Measurements from ENCODE around the gene AMFR. TPM values are rescaled to one million over a fixed set of nuclear protein-coding genes. Genes with fewer than 3 reads are reported as not detected.

The AMFR gene
- total RNA-seq, 1 donor from 2014 or later, result 68.9 TPM

GRCh38 chr16:56426585-56426984 is 1.2 kb upstream of the AMFR start:
- intact Hi-C loops (cut with DNase I), result no loop called here
- ATAC-seq (no peak), DNase-seq (ENCODE audit: missing footprints) (no peak)

- intact Hi-C loops (cut with DNase I), result no loop called here
Observed at GRCh38 chr16:56424791-56425438, 430 bp downstream of the AMFR start.

GRCh38 chr16:56424404-56424764 is 961 bp downstream of the AMFR start:
- intact Hi-C loops (cut with DNase I), result no loop called here
- DNase-seq (ENCODE audit: missing footprints) (no peak), ATAC-seq (peak; percentile 18)

More at GRCh38 chr16:56424791-56425438, 430 bp downstream of the AMFR start:
- ATAC-seq (peak; percentile 35), DNase-seq (ENCODE audit: missing footprints) (peak; percentile 63)

GRCh38 chr16:56423584-56424403 is 1.6 kb downstream of the AMFR start:
- no peak for ATAC-seq
- intact Hi-C loops (cut with DNase I), result no loop called here
- no peak for DNase-seq (ENCODE audit: missing footprints)

- ATAC-seq, result no peak
- intact Hi-C loops (cut with DNase I), result no loop called here
Observed at GRCh38 chr16:56422896-56423441, 2.4 kb downstream of the AMFR start.

GRCh38 chr16:56421976-56422669 is 3.2 kb downstream of the AMFR start:
- ATAC-seq (no peak), DNase-seq (ENCODE audit: missing footprints) (no peak)
- intact Hi-C loops (cut with DNase I), result no loop called here

More at GRCh38 chr16:56422896-56423441, 2.4 kb downstream of the AMFR start:
- no peak for DNase-seq (ENCODE audit: missing footprints)

- ATAC-seq (no peak), DNase-seq (ENCODE audit: missing footprints) (no peak)
- intact Hi-C loops (cut with DNase I), result no loop called here
Observed at GRCh38 chr16:56421313-56421712, 4.0 kb downstream of the AMFR start.

GRCh38 chr16:56420613-56421012 is 4.7 kb downstream of the AMFR start:
- intact Hi-C loops (cut with DNase I), result no loop called here
- ATAC-seq, result no peak
- no peak for DNase-seq (ENCODE audit: missing footprints)

- ATAC-seq, result no peak
- intact Hi-C loops (cut with DNase I), result no loop called here
- no peak for DNase-seq (ENCODE audit: missing footprints)
Observed at GRCh38 chr16:56419740-56420548, 5.4 kb downstream of the AMFR start.

- intact Hi-C loops (cut with DNase I), result no loop called here
- DNase-seq (ENCODE audit: missing footprints) (no peak), ATAC-seq (no peak)
Observed at GRCh38 chr16:56417138-56417537, 8.2 kb downstream of the AMFR start.

GRCh38 chr16:56415875-56416274 is 9.5 kb downstream of the AMFR start:
- DNase-seq (ENCODE audit: missing footprints), result no peak
- ATAC-seq, result no peak
- intact Hi-C loops (cut with DNase I), result no loop called here

GRCh38 chr16:56414366-56414765 is 11.0 kb downstream of the AMFR start:
- intact Hi-C loops (cut with DNase I), result no loop called here
- ATAC-seq (no peak), DNase-seq (ENCODE audit: missing footprints) (no peak)

GRCh38 chr16:56413381-56413780 is 12.0 kb downstream of the AMFR start:
- ATAC-seq (no peak), DNase-seq (ENCODE audit: missing footprints) (no peak)
- intact Hi-C loops (cut with DNase I), result no loop called here

- ATAC-seq, result no peak
- DNase-seq (ENCODE audit: missing footprints), result no peak
- intact Hi-C loops (cut with DNase I), result no loop called here
Observed at GRCh38 chr16:56411624-56412023, 13.7 kb downstream of the AMFR start.

- ATAC-seq (no peak), DNase-seq (ENCODE audit: missing footprints) (no peak)
- intact Hi-C loops (cut with DNase I), result no loop called here
Observed at GRCh38 chr16:56411123-56411522, 14.2 kb downstream of the AMFR start.

- intact Hi-C loops (cut with DNase I), result no loop called here
- ATAC-seq (no peak), DNase-seq (ENCODE audit: missing footprints) (no peak)
Observed at GRCh38 chr16:56409195-56409594, 16.1 kb downstream of the AMFR start.

GRCh38 chr16:56408379-56409098 is 16.8 kb downstream of the AMFR start:
- intact Hi-C loops (cut with DNase I), result no loop called here
- ATAC-seq (no peak), DNase-seq (ENCODE audit: missing footprints) (no peak)

GRCh38 chr16:56405977-56406672 is 19.2 kb downstream of the AMFR start:
- intact Hi-C loops (cut with DNase I), result no loop called here
- no peak for DNase-seq (ENCODE audit: missing footprints)

More at GRCh38 chr16:56405977-56406672, 19.2 kb downstream of the AMFR start:
- no peak for ATAC-seq
